IMR-90 (cell line): ENCODE measurements around the gene PYGB. TPM values are rescaled to one million over a fixed set of nuclear protein-coding genes. Genes with fewer than 3 reads are reported as not detected.

ENCODE experiments used
- ATAC-seq: fragments of 200-7000 bp; cut with Tn5 transposase; 2 replicates; pipeline ENCODE4 v1.9.1; 2020; ENCODE audit warnings: low read depth, mild to moderate bottlenecking, moderate library complexity
- BruUV-seq: library from RNA; stranded (reverse); fragments of 400-500 nt; replicated peaks from 2 replicates; lab custom pipeline; 2021; lab: Mats Ljungman, UMichigan
- CTCF ChIA-PET: fragments of 300-600 bp; formaldehyde crosslinking; extraction: SDS; loops from one replicate; lab custom pipeline; 2021; ENCODE audit warnings: antibody characterized with exemption; lab: Yijun Ruan, JAX
- POLR2A ChIA-PET: fragments of 300-600 bp; sonication (Branson Sonifier 250); formaldehyde crosslinking; loops from one replicate; lab custom pipeline; 2022; ENCODE audit warnings: antibody characterized with exemption; ENCODE audit not compliant: unreplicated experiment; lab: Charles Lee
- DNase-seq: peaks from one replicate; pipeline ENCODE4 v3.0.0; 2013
- H2AFZ ChIP-seq: replicated peaks from 2 replicates; pipeline ENCODE3; 2013; ENCODE audit warnings: low read length, mild to moderate bottlenecking; ENCODE audit not compliant: poor library complexity
- H2AK5ac ChIP-seq: 2 replicates; pipeline ENCODE4 v1.6.1; 2013; ENCODE audit warnings: low read depth, low read length, inconsistent platforms
- H2AK9ac ChIP-seq: replicated peaks from 2 replicates; pipeline ENCODE3; 2013; ENCODE audit warnings: mild to moderate bottlenecking, low read depth, low read length, moderate library complexity; ENCODE audit not compliant: poor library complexity
- H2BK120ac ChIP-seq: 2 replicates; pipeline ENCODE4 v1.6.1; 2013; ENCODE audit warnings: low read depth, low read length, inconsistent platforms
- H2BK15ac ChIP-seq: 3 replicates; pipeline ENCODE4 v1.6.1; 2013; ENCODE audit warnings: low read depth, low read length, inconsistent platforms
- H2BK20ac ChIP-seq: 2 replicates; pipeline ENCODE4 v1.6.1; 2013; ENCODE audit warnings: low read depth, mild to moderate bottlenecking, inconsistent platforms, low read length, moderate library complexity
- H2BK5ac ChIP-seq: 2 replicates; pipeline ENCODE4 v1.6.1; 2013; ENCODE audit warnings: mild to moderate bottlenecking, low read depth, low read length, inconsistent platforms; ENCODE audit not compliant: poor library complexity, severe bottlenecking
- H3K14ac ChIP-seq: replicated peaks from 2 replicates; pipeline ENCODE4 v1.6.1; 2013; ENCODE audit warnings: low read depth, low read length, inconsistent platforms
- H3K18ac ChIP-seq: 2 replicates; pipeline ENCODE4 v1.6.1; 2013; ENCODE audit warnings: low read depth, low read length, control low read depth
- H3K23ac ChIP-seq: 2 replicates; pipeline ENCODE4 v1.6.1; 2013; ENCODE audit warnings: low read depth, low read length, inconsistent platforms
- H3K27ac ChIP-seq: 2 replicates; pipeline ENCODE4 v1.5.1; 2013; ENCODE audit warnings: mild to moderate bottlenecking, control low read depth, low read length; ENCODE audit not compliant: insufficient read depth
- H3K27me3 ChIP-seq: 2 replicates; pipeline ENCODE4 v1.6.1; 2013; ENCODE audit warnings: low read length; ENCODE audit not compliant: control insufficient read depth, insufficient read depth
- H3K36me3 ChIP-seq: 2 replicates; pipeline ENCODE4 v1.6.1; 2013; ENCODE audit warnings: low read length, mixed read lengths; ENCODE audit not compliant: control insufficient read depth, insufficient read depth
- H3K4ac ChIP-seq: 2 replicates; pipeline ENCODE4 v1.6.1; 2013; ENCODE audit warnings: low read depth, low read length, inconsistent platforms
- H3K4me1 ChIP-seq: 2 replicates; pipeline ENCODE4 v1.6.1; 2013; ENCODE audit warnings: low read length, mixed read lengths; ENCODE audit not compliant: control insufficient read depth, insufficient read depth
- H3K4me2 ChIP-seq: 2 replicates; pipeline ENCODE4 v1.6.1; 2013; ENCODE audit warnings: low read depth, mild to moderate bottlenecking, control low read depth, low read length, moderate library complexity
- H3K4me3 ChIP-seq: 2 replicates; pipeline ENCODE4 v1.5.1; 2013; ENCODE audit warnings: low read depth, mild to moderate bottlenecking, control low read depth, low read length, moderate library complexity; ENCODE audit not compliant: insufficient read depth
- H3K56ac ChIP-seq: 2 replicates; pipeline ENCODE4 v1.6.1; 2013; ENCODE audit warnings: low read length, inconsistent platforms; ENCODE audit not compliant: insufficient read depth; ENCODE audit errors: extremely low read depth
- H3K79me1 ChIP-seq, 2 experiments: 2 replicates each; pipeline ENCODE4 v1.6.1; 2013; ENCODE audit warnings: low read length in 2 of 2, inconsistent platforms in 1 of 2, low read depth in 1 of 2
- H3K9ac ChIP-seq: 2 replicates; pipeline ENCODE4 v1.6.1; 2013; ENCODE audit warnings: low read depth, low read length, control low read depth
- H3K9me1 ChIP-seq: 2 replicates; pipeline ENCODE4 v1.6.1; 2013; ENCODE audit warnings: low read length, inconsistent platforms; ENCODE audit not compliant: insufficient read depth
- H3K9me3 ChIP-seq: 2 replicates; pipeline ENCODE4 v1.6.1; 2013; ENCODE audit warnings: low read length; ENCODE audit not compliant: control insufficient read depth, insufficient read depth
- H4K20me1 ChIP-seq: 2 replicates; pipeline ENCODE4 v1.6.1; 2013; ENCODE audit warnings: low read length, inconsistent platforms; ENCODE audit not compliant: insufficient read depth
- H4K5ac ChIP-seq: 2 replicates; pipeline ENCODE4 v1.6.1; 2013; ENCODE audit warnings: mild to moderate bottlenecking, low read depth, low read length, control low read depth
- H4K8ac ChIP-seq, 2 experiments: 2 replicates each; pipeline ENCODE4 v1.6.1; 2013; ENCODE audit warnings: low read depth in 2 of 2, low read length in 2 of 2, control low read depth in 1 of 2, inconsistent platforms in 1 of 2
- H4K91ac ChIP-seq: 2 replicates; pipeline ENCODE4 v1.6.1; 2013; ENCODE audit warnings: low read depth, low read length, inconsistent platforms; ENCODE audit not compliant: insufficient read depth
- CEBPB ChIP-seq: IDR thresholded peaks from 2 replicates; pipeline ENCODE4 v1.6.1; 2012; ENCODE audit warnings: low read depth, low read length, improper control_type of control experiment
- MXI1 ChIP-seq: IDR thresholded peaks from 2 replicates; pipeline ENCODE4 v1.6.1; 2012; ENCODE audit warnings: low read depth, mild to moderate bottlenecking, low read length, moderate library complexity, borderline replicate concordance
- POLR2A ChIP-seq: IDR thresholded peaks from 2 replicates; pipeline ENCODE4 v1.6.1; 2012; ENCODE audit warnings: mild to moderate bottlenecking, low read depth, low read length
- RFX5 ChIP-seq: IDR thresholded peaks from 2 replicates; pipeline ENCODE4 v1.8.0; 2012; ENCODE audit warnings: low read depth, mild to moderate bottlenecking, low read length, moderate library complexity
- SMC3 ChIP-seq: fragments of 150-350 bp; IDR thresholded peaks from 2 replicates; pipeline ENCODE4 v1.6.1; 2016; ENCODE audit warnings: low read depth, mild to moderate bottlenecking, antibody characterized with exemption, low read length, moderate library complexity
- WGBS, 2 experiments: methylation state at CpG; one replicate each; pipeline versions ENCODE4 v1.1.5 to v1.1.7; 2013; ENCODE audit warnings: missing lambda C conversion rate in 2 of 2; ENCODE audit not compliant: insufficient read length in 1 of 2; ENCODE audit errors: extremely low coverage in 2 of 2; 5-methylcytosine and 5-hydroxymethylcytosine counted together
- dilution Hi-C: fragments of 300-500 bp; cut with HindIII; formaldehyde crosslinking; loops from one replicate; pipeline ENCODE4 v1.14.3; 2018; ENCODE audit warnings: low sequenced_read_pairs; ENCODE audit not compliant: unreplicated experiment
- in situ Hi-C: fragments of 300-500 bp; cut with MboI; formaldehyde crosslinking; loops from 3 replicates; pipeline ENCODE4 v1.14.3; 2019; ENCODE audit warnings: low sequenced_read_pairs, inconsistent platforms, mixed read lengths
- intact Hi-C: fragments of 100-400 bp; cut with micrococcal nuclease; formaldehyde crosslinking; loops from 2 replicates; pipeline ENCODE4 v1.10.0; 2022
- polyA plus RNA-seq, 3 experiments: library from polyadenylated mRNA; depleted of rRNA; stranded (reverse); fragments of >200 nt; gene quantifications; 2 replicates each; pipeline ENCODE4 v1.2.3, GENCODE V29; 2012; ENCODE audit warnings: low replicate concordance in 1 of 3
- total RNA-seq: library from RNA; depleted of rRNA; stranded (reverse); fragments of >200 nt; gene quantifications from 2 replicates; pipeline ENCODE4 v1.2.3, GENCODE V29; 2012

PYGB gene
- total and polyA plus RNA-seq, 2 of the 4 experiments (the other 2 are of a cell fraction): 72.4 to 83.1 TPM

GRCh38 chr20:25203871-25204320, 44.0 kb upstream of the PYGB start:
- Histone ChIP-seq H3K4me2 (peak overlapping the region; percentile 93), H3K36me3 (no peaks in the 10 kb centered on the region)

More at GRCh38 chr20:25203871-25204320, 44.0 kb upstream of the PYGB start:
- Histone ChIP-seq H2AK9ac (no peak overlapping the region), H3K14ac (0 out of 2 replicates have a peak overlapping the region, but pooled peaks have one; percentile 9), H3K4me1 (peaks cover 4% of the 10 kb centered on the region; the same call in 1 of the 2 replicates), H2BK5ac (no peak overlapping the region), H3K23ac (no peak overlapping the region), H3K79me1 (peaks cover 34 to 66% of the 10 kb centered on the region in 2 experiments), H4K91ac (no peak overlapping the region), H3K4me3 (no peak overlapping the region), H2AFZ (no peak overlapping the region), H3K4ac (no peak overlapping the region), H3K9me3 (no peaks in the 10 kb centered on the region), H3K9me1 (peaks cover 13% of the 10 kb centered on the region; the same call in 1 of the 2 replicates), H3K18ac (no peak overlapping the region), H4K5ac (no peak overlapping the region), H2AK5ac (no peak overlapping the region), H4K8ac (no peak overlapping the region; a peak in 1 of 4 replicates), H3K27me3 (no peaks in the 10 kb centered on the region), H2BK15ac (no peak overlapping the region; the same call in 2 of the 3 replicates), H4K20me1 (peaks cover 11% of the 10 kb centered on the region), H3K9ac (no peak overlapping the region), H2BK20ac (no peak overlapping the region), H2BK120ac (no peak overlapping the region), H3K27ac (no peak overlapping the region), H3K56ac (no peak overlapping the region)
- dilution Hi-C loops (no loop called here), intact Hi-C loops (loop anchor here (5.0 kb wide), 1 partner anchor 193 kb away; no protein-coding TSS in a partner anchor), in situ Hi-C loops (no loop called here)
- ATAC-seq (no peak), DNase-seq (no peak)
- TF ChIP-seq RFX5 (no peak), MXI1 (no peak), SMC3 (no peak), POLR2A (no peak), CEBPB (no peak)
- no CpG with 5 or more reads among the region's 1 CpG for WGBS, 2 experiments
- ChIA-PET CTCF (interaction anchor here (1.0 to 1.6 kb wide), 2 partner anchors 9 to 44 kb away, joined by 4 read pairs; partner anchors contain the start of genes ENTPD6 and PYGB), POLR2A (no interaction called here)
- BruUV-seq: no TSS peak
